ENCODE data around the gene CDK6. TPM values are rescaled to one million over a fixed set of nuclear protein-coding genes. Genes with fewer than 3 reads are reported as not detected.
"Not testable (repeated sequence)": the region's sequence is repeated elsewhere in the genome, so short reads cannot be mapped to it uniquely, and the experiment has no call there.

Gene CDK6
- total RNA-seq, 1 donor from 2014 or later: 274 TPM

GRCh38 chr7:92614660-92615174 is 221.7 kb downstream of the CDK6 start:
- Mint-ChIP-seq H3K27ac (peak overlapping the region; percentile 6), H3K4me1 (peaks cover 38% of the 10 kb centered on the region)
- intact Hi-C loops (cut with micrococcal nuclease): no loop called here

GRCh38 chr7:92613720-92614119 is 222.7 kb downstream of the CDK6 start:
- DNase-seq: peak; percentile 35
- no peaks in the 10 kb centered on the region for H3K27me3 Mint-ChIP-seq
- H3K4me3 Mint-ChIP-seq: no peak overlapping the region
- H3K27ac Mint-ChIP-seq: peak overlapping the region; percentile 75
- H3K9me3 Mint-ChIP-seq: no peaks in the 10 kb centered on the region
- H3K4me1 Mint-ChIP-seq: peaks cover 38% of the 10 kb centered on the region
- H3K36me3 Mint-ChIP-seq (ENCODE audit: low read depth): peaks cover 67% of the 10 kb centered on the region
- intact Hi-C loops (cut with micrococcal nuclease): no loop called here

More at GRCh38 chr7:92614660-92615174, 221.7 kb downstream of the CDK6 start:
- Mint-ChIP-seq H3K36me3 (ENCODE audit: low read depth) (peaks cover 66% of the 10 kb centered on the region), H3K9me3 (no peaks in the 10 kb centered on the region), H3K27me3 (no peaks in the 10 kb centered on the region), H3K4me3 (no peak overlapping the region)
- peak; percentile 53 for DNase-seq

- peak; percentile 38 for DNase-seq
- peak overlapping the region; percentile 75 for H3K27ac Mint-ChIP-seq
- no peak overlapping the region for H3K4me3 Mint-ChIP-seq
- intact Hi-C loops (cut with micrococcal nuclease): no loop called here
- H3K36me3 Mint-ChIP-seq (ENCODE audit: low read depth): peaks cover 66% of the 10 kb centered on the region
- H3K27me3 Mint-ChIP-seq: no peaks in the 10 kb centered on the region
- H3K4me1 Mint-ChIP-seq: peaks cover 38% of the 10 kb centered on the region
- H3K9me3 Mint-ChIP-seq: no peaks in the 10 kb centered on the region
These were observed 223.2 kb downstream of the CDK6 start for GRCh38 chr7:92613214-92613613.

- no peak for DNase-seq
- Mint-ChIP-seq H3K4me3 (no peak overlapping the region), H3K4me1 (peaks cover 39% of the 10 kb centered on the region), H3K27ac (peak overlapping the region; percentile 75), H3K36me3 (ENCODE audit: low read depth) (peaks cover 66% of the 10 kb centered on the region), H3K27me3 (no peaks in the 10 kb centered on the region), H3K9me3 (no peaks in the 10 kb centered on the region)
- intact Hi-C loops (cut with micrococcal nuclease): no loop called here
These were observed 223.9 kb downstream of the CDK6 start for GRCh38 chr7:92612501-92612900.

- Mint-ChIP-seq H3K27me3 (no peaks in the 10 kb centered on the region), H3K27ac (peak overlapping the region; percentile 75), H3K36me3 (ENCODE audit: low read depth) (peaks cover 60% of the 10 kb centered on the region), H3K4me3 (no peak overlapping the region), H3K9me3 (no peaks in the 10 kb centered on the region), H3K4me1 (peaks cover 39% of the 10 kb centered on the region)
- no peak for DNase-seq
- intact Hi-C loops (cut with micrococcal nuclease): loop anchor here (2.0 kb wide), 1 partner anchor 21 kb away; the partner anchor contains the start of gene FAM133B
These were observed 224.6 kb downstream of the CDK6 start for GRCh38 chr7:92611735-92612134.

GRCh38 chr7:92609921-92610518 is 226.4 kb downstream of the CDK6 start:
- Mint-ChIP-seq H3K4me3 (no peak overlapping the region), H3K27ac (peak overlapping the region; percentile 47), H3K4me1 (peaks cover 32% of the 10 kb centered on the region), H3K9me3 (no peaks in the 10 kb centered on the region), H3K27me3 (no peaks in the 10 kb centered on the region), H3K36me3 (ENCODE audit: low read depth) (peaks cover 55% of the 10 kb centered on the region)
- intact Hi-C loops (cut with micrococcal nuclease): loop anchor here (2.0 kb wide), 1 partner anchor 19 kb away; the partner anchor contains the start of gene FAM133B
- DNase-seq: no peak

- no peak overlapping the region for H3K4me3 Mint-ChIP-seq
- peaks cover 49% of the 10 kb centered on the region for H3K36me3 Mint-ChIP-seq (ENCODE audit: low read depth)
- H3K27ac Mint-ChIP-seq: peak overlapping the region; percentile 38
- DNase-seq: no peak
- H3K27me3 Mint-ChIP-seq: no peaks in the 10 kb centered on the region
- intact Hi-C loops (cut with micrococcal nuclease): no loop called here
- H3K9me3 Mint-ChIP-seq: no peaks in the 10 kb centered on the region
- H3K4me1 Mint-ChIP-seq: peaks cover 28% of the 10 kb centered on the region
These were observed 227.7 kb downstream of the CDK6 start for GRCh38 chr7:92608380-92609322.

- Mint-ChIP-seq H3K4me3 (no peak overlapping the region), H3K9me3 (no peaks in the 10 kb centered on the region), H3K27ac (no peak overlapping the region), H3K27me3 (no peaks in the 10 kb centered on the region), H3K36me3 (ENCODE audit: low read depth) (peaks cover 32% of the 10 kb centered on the region), H3K4me1 (peaks cover 16% of the 10 kb centered on the region)
- intact Hi-C loops (cut with micrococcal nuclease): no loop called here
- DNase-seq: no peak
These were observed 229.4 kb downstream of the CDK6 start for GRCh38 chr7:92606985-92607384.

- H3K27me3 Mint-ChIP-seq; DNase-seq; intact Hi-C loops (cut with micrococcal nuclease); H3K9me3 Mint-ChIP-seq; H3K4me1 Mint-ChIP-seq; H3K27ac Mint-ChIP-seq; H3K4me3 Mint-ChIP-seq: not testable (repeated sequence)
- H3K36me3 Mint-ChIP-seq (ENCODE audit: low read depth): peaks cover 21% of the 10 kb centered on the region
These were observed 231.9 kb downstream of the CDK6 start for GRCh38 chr7:92604517-92604916.

- no peak for DNase-seq
- H3K27ac Mint-ChIP-seq: no peak overlapping the region
- peaks cover 18% of the 10 kb centered on the region for H3K36me3 Mint-ChIP-seq (ENCODE audit: low read depth)
- H3K4me3 Mint-ChIP-seq: no peak overlapping the region
- no peaks in the 10 kb centered on the region for H3K27me3 Mint-ChIP-seq
- intact Hi-C loops (cut with micrococcal nuclease): no loop called here
- peaks cover under 1% of the 10 kb centered on the region for H3K4me1 Mint-ChIP-seq
- H3K9me3 Mint-ChIP-seq: no peaks in the 10 kb centered on the region
These were observed 233.3 kb downstream of the CDK6 start for GRCh38 chr7:92603089-92603445.

GRCh38 chr7:92602352-92603088 is 233.9 kb downstream of the CDK6 start:
- Mint-ChIP-seq H3K9me3 (no peaks in the 10 kb centered on the region), H3K4me1 (no peaks in the 10 kb centered on the region), H3K4me3 (no peak overlapping the region)

GRCh38 chr7:92598310-92598981 is 237.9 kb downstream of the CDK6 start:
- no peak overlapping the region for H3K27ac Mint-ChIP-seq
- H3K4me1 Mint-ChIP-seq: peaks cover 4% of the 10 kb centered on the region
- no peaks in the 10 kb centered on the region for H3K36me3 Mint-ChIP-seq (ENCODE audit: low read depth)
- intact Hi-C loops (cut with micrococcal nuclease): no loop called here
- H3K4me3 Mint-ChIP-seq: no peak overlapping the region
- no peaks in the 10 kb centered on the region for H3K27me3 Mint-ChIP-seq
- no peaks in the 10 kb centered on the region for H3K9me3 Mint-ChIP-seq
- DNase-seq: no peak

More at GRCh38 chr7:92602352-92603088, 233.9 kb downstream of the CDK6 start:
- Mint-ChIP-seq H3K36me3 (ENCODE audit: low read depth) (peaks cover 14% of the 10 kb centered on the region), H3K27ac (no peak overlapping the region), H3K27me3 (no peaks in the 10 kb centered on the region)
- DNase-seq: no peak
- intact Hi-C loops (cut with micrococcal nuclease): no loop called here

- DNase-seq: no peak
- Mint-ChIP-seq H3K27ac (peak overlapping the region; percentile 44), H3K4me1 (peaks cover 8% of the 10 kb centered on the region), H3K27me3 (no peaks in the 10 kb centered on the region), H3K4me3 (no peak overlapping the region), H3K36me3 (ENCODE audit: low read depth) (no peaks in the 10 kb centered on the region), H3K9me3 (no peaks in the 10 kb centered on the region)
- intact Hi-C loops (cut with micrococcal nuclease): no loop called here
These were observed 241.1 kb downstream of the CDK6 start for GRCh38 chr7:92595281-92595680.

Measured in activated CD4-positive, alpha-beta T cell treated with anti-CD3 and anti-CD28 coated beads, Interleukin-2, amount 10 ng/mL, durations not matched to agents 24 days and 14 days (primary cell).